ENCODE results near the gene ALKAL2.

DNA sequence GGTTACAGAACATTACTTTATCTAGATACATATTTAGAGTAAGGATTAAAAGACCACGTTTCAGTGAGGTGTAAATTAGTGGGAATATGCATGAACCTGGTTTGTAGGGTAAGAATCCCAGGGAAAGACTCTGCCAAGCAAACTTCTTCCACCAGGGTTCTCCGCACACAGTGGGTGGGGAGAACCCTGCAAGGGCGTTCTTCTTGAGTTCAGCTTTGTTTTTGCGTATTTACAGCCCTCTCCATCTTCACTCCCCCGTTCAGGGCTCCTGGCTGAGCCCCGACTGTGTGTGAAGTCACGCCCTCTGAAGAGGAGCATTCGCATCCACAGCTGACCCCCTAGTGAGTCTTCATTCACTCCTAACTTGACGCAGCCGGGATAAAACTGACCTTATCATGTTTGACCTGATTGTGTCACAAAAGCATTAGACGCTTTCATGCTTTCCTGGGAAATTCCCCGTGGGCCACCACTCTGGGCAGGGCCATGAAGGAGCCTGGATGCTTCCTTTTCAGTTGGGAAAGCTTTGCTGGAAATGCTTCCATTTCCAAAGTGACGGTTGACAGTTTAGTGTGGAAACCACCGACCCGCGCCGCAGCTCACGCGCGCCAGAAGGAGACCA is 1.0 kb downstream of the ALKAL2 start:
- TF ChIP-seq CTCF (IDR thresholded peaks at IDR 0.05) (no peak), RFX5 (IDR thresholded peaks at IDR 0.05; ENCODE audit: low read length) (no peak), RAD21 (IDR thresholded peaks at IDR 0.05; ENCODE audit: low read length) (no peak), YY1 (IDR thresholded peaks at IDR 0.05; ENCODE audit: low read depth) (no peak), SMC3 (IDR thresholded peaks at IDR 0.05; ENCODE audit: low read depth, low read length) (no peak), GABPA (IDR thresholded peaks at IDR 0.05; ENCODE audit: low read depth) (no peak), RXRA (IDR thresholded peaks at IDR 0.05; ENCODE audit: borderline replicate concordance, low read depth) (no peak), EZH2phosphoT487 (IDR thresholded peaks at IDR 0.05; ENCODE audit: borderline replicate concordance, low read depth) (no peak), NFIC (IDR thresholded peaks at IDR 0.05; ENCODE audit: borderline replicate concordance) (no peak), TEAD4 (IDR thresholded peaks at IDR 0.05; ENCODE audit: borderline replicate concordance, insufficient read depth) (no peak)
- TF ChIP-seq, protein P1, sequence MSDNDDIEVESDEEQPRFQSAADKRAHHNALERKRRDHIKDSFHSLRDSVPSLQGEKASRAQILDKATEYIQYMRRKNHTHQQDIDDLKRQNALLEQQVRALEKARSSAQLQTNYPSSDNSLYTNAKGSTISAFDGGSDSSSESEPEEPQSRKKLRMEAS (IDR thresholded peaks at IDR 0.05; ENCODE audit: low read depth) = no peak
- TF ChIP-seq, protein P2, sequence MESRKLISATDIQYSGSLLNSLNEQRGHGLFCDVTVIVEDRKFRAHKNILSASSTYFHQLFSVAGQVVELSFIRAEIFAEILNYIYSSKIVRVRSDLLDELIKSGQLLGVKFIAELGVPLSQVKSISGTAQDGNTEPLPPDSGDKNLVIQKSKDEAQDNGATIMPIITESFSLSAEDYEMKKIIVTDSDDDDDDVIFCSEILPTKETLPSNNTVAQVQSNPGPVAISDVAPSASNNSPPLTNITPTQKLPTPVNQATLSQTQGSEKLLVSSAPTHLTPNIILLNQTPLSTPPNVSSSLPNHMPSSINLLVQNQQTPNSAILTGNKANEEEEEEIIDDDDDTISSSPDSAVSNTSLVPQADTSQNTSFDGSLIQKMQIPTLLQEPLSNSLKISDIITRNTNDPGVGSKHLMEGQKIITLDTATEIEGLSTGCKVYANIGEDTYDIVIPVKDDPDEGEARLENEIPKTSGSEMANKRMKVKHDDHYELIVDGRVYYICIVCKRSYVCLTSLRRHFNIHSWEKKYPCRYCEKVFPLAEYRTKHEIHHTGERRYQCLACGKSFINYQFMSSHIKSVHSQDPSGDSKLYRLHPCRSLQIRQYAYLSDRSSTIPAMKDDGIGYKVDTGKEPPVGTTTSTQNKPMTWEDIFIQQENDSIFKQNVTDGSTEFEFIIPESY (IDR thresholded peaks at IDR 0.05; ENCODE audit: borderline replicate concordance, low read depth) = no peak
- TF ChIP-seq, protein P3, sequence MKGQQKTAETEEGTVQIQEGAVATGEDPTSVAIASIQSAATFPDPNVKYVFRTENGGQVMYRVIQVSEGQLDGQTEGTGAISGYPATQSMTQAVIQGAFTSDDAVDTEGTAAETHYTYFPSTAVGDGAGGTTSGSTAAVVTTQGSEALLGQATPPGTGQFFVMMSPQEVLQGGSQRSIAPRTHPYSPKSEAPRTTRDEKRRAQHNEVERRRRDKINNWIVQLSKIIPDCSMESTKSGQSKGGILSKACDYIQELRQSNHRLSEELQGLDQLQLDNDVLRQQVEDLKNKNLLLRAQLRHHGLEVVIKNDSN (IDR thresholded peaks at IDR 0.05; ENCODE audit: borderline replicate concordance, low read depth) = no peak
- TF ChIP-seq, protein P4, sequence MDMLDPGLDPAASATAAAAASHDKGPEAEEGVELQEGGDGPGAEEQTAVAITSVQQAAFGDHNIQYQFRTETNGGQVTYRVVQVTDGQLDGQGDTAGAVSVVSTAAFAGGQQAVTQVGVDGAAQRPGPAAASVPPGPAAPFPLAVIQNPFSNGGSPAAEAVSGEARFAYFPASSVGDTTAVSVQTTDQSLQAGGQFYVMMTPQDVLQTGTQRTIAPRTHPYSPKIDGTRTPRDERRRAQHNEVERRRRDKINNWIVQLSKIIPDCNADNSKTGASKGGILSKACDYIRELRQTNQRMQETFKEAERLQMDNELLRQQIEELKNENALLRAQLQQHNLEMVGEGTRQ (IDR thresholded peaks at IDR 0.05; ENCODE audit: borderline replicate concordance, low read depth, low read length) = no peak

Data from SK-N-SH (cell line).